ENCODE results near the gene EPHA3.

GRCh38 chr3:89494734-89495133, 387.3 kb downstream of the EPHA3 start:
- TF ChIP-seq CTCF (IDR thresholded peaks at IDR 0.05) (no peak), POLR2A (IDR thresholded peaks at IDR 0.05) (no peak)
